Liver (tissue), 9 donors: ENCODE results near the gene CDC25A. TPM values are rescaled to one million over a fixed set of nuclear protein-coding genes. Genes with fewer than 3 reads are reported as not detected.

Experiments
- DNase-seq: peaks from one replicate; pipeline ENCODE4 v3.0.0-alpha.2; 2017; ENCODE audit warnings: low spot score
- H3K27ac ChIP-seq, 2 donors: one replicate each; pipeline ENCODE4 v1.7.0; 2013; ENCODE audit warnings: inconsistent platforms in 2 of 2, low read length in 2 of 2, control low read depth in 1 of 2, low read depth in 1 of 2, mild to moderate bottlenecking in 1 of 2
- H3K27me3 ChIP-seq, 4 donors: one replicate each; pipeline versions ENCODE4 v1.6.1 to v1.7.0; 2013; ENCODE audit warnings: low read length in 3 of 4, inconsistent platforms in 1 of 4, mild to moderate bottlenecking in 1 of 4, moderate library complexity in 1 of 4; ENCODE audit not compliant: control insufficient read depth in 4 of 4, insufficient read depth in 4 of 4
- H3K36me3 ChIP-seq, 4 donors: one replicate each; pipeline versions ENCODE4 v1.6.1 to v1.7.0; 2013; ENCODE audit warnings: low read length in 3 of 4, mild to moderate bottlenecking in 3 of 4, low read depth in 1 of 4, moderate library complexity in 1 of 4; ENCODE audit not compliant: control insufficient read depth in 4 of 4, insufficient read depth in 3 of 4
- H3K4me1 ChIP-seq, 4 donors: one replicate each; pipeline versions ENCODE4 v1.6.1 to v1.7.0; 2013; ENCODE audit warnings: low read length in 3 of 4, mild to moderate bottlenecking in 3 of 4, moderate library complexity in 1 of 4; ENCODE audit not compliant: control insufficient read depth in 4 of 4, insufficient read depth in 4 of 4
- H3K4me3 ChIP-seq, 3 donors: one replicate each; pipeline versions ENCODE4 v1.6.1 to v1.7.0; 2013; ENCODE audit warnings: low read length in 3 of 3, control low read depth in 1 of 3, low read depth in 1 of 3, mild to moderate bottlenecking in 1 of 3
- H3K9ac ChIP-seq, 2 donors: one replicate each; pipeline ENCODE4 v1.7.0; 2013; ENCODE audit warnings: low read length in 2 of 2, mild to moderate bottlenecking in 2 of 2, moderate library complexity in 2 of 2, control low read depth in 1 of 2, low read depth in 1 of 2
- H3K9me3 ChIP-seq, 4 donors: one replicate each; pipeline versions ENCODE4 v1.6.1 to v1.7.0; 2013; ENCODE audit warnings: low read length in 3 of 4; ENCODE audit not compliant: control insufficient read depth in 4 of 4
- EGR1 ChIP-seq, 2 donors: IDR thresholded peaks; 2 replicates each; pipeline ENCODE4 v1.6.1; 2016 to 2018; ENCODE audit warnings: antibody characterized with exemption in 2 of 2, low read depth in 2 of 2
- FOXA1 ChIP-seq: IDR thresholded peaks from 2 replicates; pipeline ENCODE4 v1.6.1; 2016; ENCODE audit warnings: antibody characterized with exemption
- FOXA2 ChIP-seq: IDR thresholded peaks from 2 replicates; pipeline ENCODE4 v1.6.1; 2016; ENCODE audit warnings: antibody characterized with exemption
- HNF4A ChIP-seq, 2 donors: conservative IDR thresholded peaks; 2 replicates each; pipeline ENCODE4 v1.6.1; 2016; ENCODE audit warnings: antibody characterized with exemption in 2 of 2, mild to moderate bottlenecking in 2 of 2
- HNF4G ChIP-seq: IDR thresholded peaks from 2 replicates; pipeline ENCODE4 v1.6.1; 2016; ENCODE audit warnings: antibody characterized with exemption
- JUND ChIP-seq, 2 donors: IDR thresholded peaks; 2 replicates each; pipeline ENCODE4 v1.6.1; 2016; ENCODE audit warnings: antibody characterized with exemption in 2 of 2
- NR2F2 ChIP-seq: IDR thresholded peaks from 2 replicates; pipeline ENCODE4 v1.6.1; 2016; ENCODE audit warnings: antibody characterized with exemption
- RAD21 ChIP-seq, 2 donors: IDR thresholded peaks; 2 replicates each; pipeline ENCODE4 v1.6.1; 2016; ENCODE audit warnings: antibody characterized with exemption in 2 of 2, mild to moderate bottlenecking in 2 of 2
- RXRA ChIP-seq, 2 donors: IDR thresholded peaks; 2 replicates each; pipeline ENCODE4 v1.6.1; 2017 to 2018; ENCODE audit warnings: antibody characterized with exemption in 2 of 2, mild to moderate bottlenecking in 1 of 2
- SP1 ChIP-seq: IDR thresholded peaks from 2 replicates; pipeline ENCODE4 v1.6.1; 2018; ENCODE audit warnings: antibody characterized with exemption, mild to moderate bottlenecking
- TAF1 ChIP-seq: conservative IDR thresholded peaks from 2 replicates; pipeline ENCODE4 v1.6.1; 2016; ENCODE audit warnings: antibody characterized with exemption, mild to moderate bottlenecking
- YY1 ChIP-seq: IDR thresholded peaks from 2 replicates; pipeline ENCODE4 v1.6.1; 2016; ENCODE audit warnings: antibody characterized with exemption, mild to moderate bottlenecking
- WGBS: extraction: QIAGEN DNeasy Blood & Tissue Kit; methylation state at CpG from one replicate; pipeline ENCODE4 v1.1.7; 2013; 5-methylcytosine and 5-hydroxymethylcytosine counted together
- polyA plus RNA-seq, 2 donors: library from polyadenylated mRNA; stranded (reverse) in 1 of 2; unstranded in 1 of 2; fragments of 200-250 nt in 1 of 2; fragments of >200 nt in 1 of 2; fragmentation: Nextera tagmentation in 1 of 2; extraction: Ambion mirVana in 1 of 2; gene quantifications; one replicate each; pipeline versions ENCODE4 v1.2.1 to v1.2.3, GENCODE V29; 2013 to 2015
- total RNA-seq, 2 donors: library from RNA; depleted of rRNA; stranded (reverse); fragments of >200 nt; gene quantifications; one replicate each; pipeline ENCODE4 v1.2.3, GENCODE V29; 2014
- TF ChIP-seq, protein P1 (sequence below): IDR thresholded peaks from 2 replicates; pipeline ENCODE4 v1.6.1; 2016; ENCODE audit warnings: antibody characterized with exemption
- TF ChIP-seq, protein P2 (sequence below): fragments of 150-350 bp; IDR thresholded peaks from 2 replicates; pipeline ENCODE4 v1.5.1; 2017; ENCODE audit warnings: improper control_type of control experiment, low read depth, low read length; ENCODE audit not compliant: missing input control
- TF ChIP-seq, protein P3 (sequence below): IDR thresholded peaks from 2 replicates; pipeline ENCODE4 v1.6.1; 2016; ENCODE audit warnings: antibody characterized with exemption, mild to moderate bottlenecking
- TF ChIP-seq, protein P4 (sequence below): IDR thresholded peaks from 2 replicates; pipeline ENCODE4 v1.6.1; 2016; ENCODE audit warnings: antibody characterized with exemption
- TF ChIP-seq, protein P5 (sequence below): IDR thresholded peaks from 2 replicates; pipeline ENCODE4 v1.6.1; 2016; ENCODE audit warnings: antibody characterized with exemption
- donor health status: healthy.
- donor health status: healthy.
- donor health status: healthy.
- donor health status: healthy.
- donor health status: healthy.

The CDC25A gene
- total and polyA plus RNA-seq, 4 donors = 0.18 to 29.6 (median 0.60) TPM

DNA sequence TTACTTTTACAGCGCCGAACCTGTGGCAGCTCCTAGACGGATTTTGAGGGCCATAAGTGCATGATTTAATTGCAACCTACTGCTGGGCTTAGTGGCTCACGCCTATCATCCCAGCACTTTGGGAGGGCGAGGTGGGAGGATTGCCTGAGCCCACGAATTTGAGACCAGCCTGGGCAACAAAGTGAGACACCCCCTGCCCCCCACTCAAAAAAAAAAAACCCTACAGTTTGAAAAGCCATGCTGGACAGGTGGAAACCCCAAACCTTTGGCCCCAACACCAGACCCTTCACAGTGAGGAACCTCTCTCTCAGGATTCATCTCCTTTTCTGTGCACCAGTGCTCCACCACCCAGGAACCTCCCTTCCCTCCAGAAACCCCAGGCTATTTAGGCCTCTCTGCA, 1.1 kb upstream of the CDC25A start:
- DNase-seq = no peak
- WGBS = 91% methylated on average over 6 of the region's 6 CpGs
- H3K9ac ChIP-seq = no peak overlapping the region
- H3K4me1 ChIP-seq = peaks cover 0 to 14% (median 8%) of the 10 kb centered on the region in 4 donors
- no peak overlapping the region for H3K27ac ChIP-seq
- H3K9me3 ChIP-seq = no peaks in the 10 kb centered on the region
- H3K36me3 ChIP-seq = no peaks in the 10 kb centered on the region
- H3K4me3 ChIP-seq = no peak overlapping the region
- no peaks in the 10 kb centered on the region for H3K27me3 ChIP-seq
- TF ChIP-seq FOXA2 (no peak), SP1 (no peak), TAF1 (no peak), JUND (IDR thresholded peaks at IDR 0.05) (no peak), RXRA (IDR thresholded peaks at IDR 0.05) (no peak), YY1 (no peak), HNF4A (conservative IDR thresholded peaks at IDR 0.05) (no peak), NR2F2 (no peak)
- TF ChIP-seq, protein P1, sequence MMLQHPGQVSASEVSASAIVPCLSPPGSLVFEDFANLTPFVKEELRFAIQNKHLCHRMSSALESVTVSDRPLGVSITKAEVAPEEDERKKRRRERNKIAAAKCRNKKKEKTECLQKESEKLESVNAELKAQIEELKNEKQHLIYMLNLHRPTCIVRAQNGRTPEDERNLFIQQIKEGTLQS = no peak
- TF ChIP-seq, protein P2, sequence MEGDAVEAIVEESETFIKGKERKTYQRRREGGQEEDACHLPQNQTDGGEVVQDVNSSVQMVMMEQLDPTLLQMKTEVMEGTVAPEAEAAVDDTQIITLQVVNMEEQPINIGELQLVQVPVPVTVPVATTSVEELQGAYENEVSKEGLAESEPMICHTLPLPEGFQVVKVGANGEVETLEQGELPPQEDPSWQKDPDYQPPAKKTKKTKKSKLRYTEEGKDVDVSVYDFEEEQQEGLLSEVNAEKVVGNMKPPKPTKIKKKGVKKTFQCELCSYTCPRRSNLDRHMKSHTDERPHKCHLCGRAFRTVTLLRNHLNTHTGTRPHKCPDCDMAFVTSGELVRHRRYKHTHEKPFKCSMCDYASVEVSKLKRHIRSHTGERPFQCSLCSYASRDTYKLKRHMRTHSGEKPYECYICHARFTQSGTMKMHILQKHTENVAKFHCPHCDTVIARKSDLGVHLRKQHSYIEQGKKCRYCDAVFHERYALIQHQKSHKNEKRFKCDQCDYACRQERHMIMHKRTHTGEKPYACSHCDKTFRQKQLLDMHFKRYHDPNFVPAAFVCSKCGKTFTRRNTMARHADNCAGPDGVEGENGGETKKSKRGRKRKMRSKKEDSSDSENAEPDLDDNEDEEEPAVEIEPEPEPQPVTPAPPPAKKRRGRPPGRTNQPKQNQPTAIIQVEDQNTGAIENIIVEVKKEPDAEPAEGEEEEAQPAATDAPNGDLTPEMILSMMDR = no peak

DNA sequence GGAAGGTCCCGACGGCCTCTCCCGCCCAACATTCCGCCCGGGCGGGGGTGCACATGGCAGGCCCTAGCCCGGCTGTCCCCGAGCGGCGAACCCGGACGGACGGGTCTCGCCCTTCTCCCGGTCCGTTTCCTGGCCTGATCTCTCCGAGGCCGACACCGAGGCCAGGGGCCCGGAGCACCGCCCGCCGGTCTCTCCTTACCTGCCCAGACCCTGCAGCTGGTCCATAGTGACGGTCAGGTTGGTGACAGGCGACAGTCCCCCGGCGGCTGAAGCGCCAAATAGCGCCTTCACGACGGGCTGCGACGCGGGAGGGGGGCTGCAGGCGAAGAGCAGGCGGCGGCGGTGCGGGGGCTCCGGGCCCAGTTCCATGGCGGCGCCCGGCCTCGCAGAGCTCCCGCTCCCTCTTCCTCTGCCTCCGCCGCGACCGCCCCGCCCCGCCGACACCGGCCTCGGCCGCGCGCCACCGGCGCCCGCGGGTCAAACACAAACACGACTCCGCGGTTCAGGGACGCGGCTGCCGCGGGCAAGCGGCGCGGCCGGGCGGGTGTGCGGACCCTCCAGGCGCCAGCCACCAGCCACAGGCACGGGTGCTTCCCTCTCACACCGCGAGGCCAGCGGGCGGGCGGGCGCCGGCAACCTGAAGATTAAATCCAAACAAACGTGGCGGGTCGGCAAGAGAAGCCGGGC, 495 bp downstream of the CDC25A start:
- no peak for DNase-seq
- TF ChIP-seq EGR1 (IDR thresholded peaks at IDR 0.05; ENCODE audit: low read depth in 2 of 2) (no peak), JUND (IDR thresholded peaks at IDR 0.05) (no peak), FOXA1 (no peak), HNF4G (no peak), RXRA (IDR thresholded peaks at IDR 0.05) (no peak), SP1 (no peak), RAD21 (IDR thresholded peaks at IDR 0.05) (no peak), FOXA2 (no peak), YY1 (no peak), HNF4A (conservative IDR thresholded peaks at IDR 0.05) (no peak)
- TF ChIP-seq, protein P2 = no peak
- TF ChIP-seq, protein P3, sequence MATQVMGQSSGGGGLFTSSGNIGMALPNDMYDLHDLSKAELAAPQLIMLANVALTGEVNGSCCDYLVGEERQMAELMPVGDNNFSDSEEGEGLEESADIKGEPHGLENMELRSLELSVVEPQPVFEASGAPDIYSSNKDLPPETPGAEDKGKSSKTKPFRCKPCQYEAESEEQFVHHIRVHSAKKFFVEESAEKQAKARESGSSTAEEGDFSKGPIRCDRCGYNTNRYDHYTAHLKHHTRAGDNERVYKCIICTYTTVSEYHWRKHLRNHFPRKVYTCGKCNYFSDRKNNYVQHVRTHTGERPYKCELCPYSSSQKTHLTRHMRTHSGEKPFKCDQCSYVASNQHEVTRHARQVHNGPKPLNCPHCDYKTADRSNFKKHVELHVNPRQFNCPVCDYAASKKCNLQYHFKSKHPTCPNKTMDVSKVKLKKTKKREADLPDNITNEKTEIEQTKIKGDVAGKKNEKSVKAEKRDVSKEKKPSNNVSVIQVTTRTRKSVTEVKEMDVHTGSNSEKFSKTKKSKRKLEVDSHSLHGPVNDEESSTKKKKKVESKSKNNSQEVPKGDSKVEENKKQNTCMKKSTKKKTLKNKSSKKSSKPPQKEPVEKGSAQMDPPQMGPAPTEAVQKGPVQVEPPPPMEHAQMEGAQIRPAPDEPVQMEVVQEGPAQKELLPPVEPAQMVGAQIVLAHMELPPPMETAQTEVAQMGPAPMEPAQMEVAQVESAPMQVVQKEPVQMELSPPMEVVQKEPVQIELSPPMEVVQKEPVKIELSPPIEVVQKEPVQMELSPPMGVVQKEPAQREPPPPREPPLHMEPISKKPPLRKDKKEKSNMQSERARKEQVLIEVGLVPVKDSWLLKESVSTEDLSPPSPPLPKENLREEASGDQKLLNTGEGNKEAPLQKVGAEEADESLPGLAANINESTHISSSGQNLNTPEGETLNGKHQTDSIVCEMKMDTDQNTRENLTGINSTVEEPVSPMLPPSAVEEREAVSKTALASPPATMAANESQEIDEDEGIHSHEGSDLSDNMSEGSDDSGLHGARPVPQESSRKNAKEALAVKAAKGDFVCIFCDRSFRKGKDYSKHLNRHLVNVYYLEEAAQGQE = no peak
- TF ChIP-seq, protein P4, sequence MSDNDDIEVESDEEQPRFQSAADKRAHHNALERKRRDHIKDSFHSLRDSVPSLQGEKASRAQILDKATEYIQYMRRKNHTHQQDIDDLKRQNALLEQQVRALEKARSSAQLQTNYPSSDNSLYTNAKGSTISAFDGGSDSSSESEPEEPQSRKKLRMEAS = no peak
- TF ChIP-seq, protein P5, sequence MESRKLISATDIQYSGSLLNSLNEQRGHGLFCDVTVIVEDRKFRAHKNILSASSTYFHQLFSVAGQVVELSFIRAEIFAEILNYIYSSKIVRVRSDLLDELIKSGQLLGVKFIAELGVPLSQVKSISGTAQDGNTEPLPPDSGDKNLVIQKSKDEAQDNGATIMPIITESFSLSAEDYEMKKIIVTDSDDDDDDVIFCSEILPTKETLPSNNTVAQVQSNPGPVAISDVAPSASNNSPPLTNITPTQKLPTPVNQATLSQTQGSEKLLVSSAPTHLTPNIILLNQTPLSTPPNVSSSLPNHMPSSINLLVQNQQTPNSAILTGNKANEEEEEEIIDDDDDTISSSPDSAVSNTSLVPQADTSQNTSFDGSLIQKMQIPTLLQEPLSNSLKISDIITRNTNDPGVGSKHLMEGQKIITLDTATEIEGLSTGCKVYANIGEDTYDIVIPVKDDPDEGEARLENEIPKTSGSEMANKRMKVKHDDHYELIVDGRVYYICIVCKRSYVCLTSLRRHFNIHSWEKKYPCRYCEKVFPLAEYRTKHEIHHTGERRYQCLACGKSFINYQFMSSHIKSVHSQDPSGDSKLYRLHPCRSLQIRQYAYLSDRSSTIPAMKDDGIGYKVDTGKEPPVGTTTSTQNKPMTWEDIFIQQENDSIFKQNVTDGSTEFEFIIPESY = no peak
- under 1% methylated on average over 87 of the region's 87 CpGs for whole genome bisulfite sequencing
- Histone ChIP-seq H3K9me3 (no peaks in the 10 kb centered on the region), H3K27me3 (no peaks in the 10 kb centered on the region), H3K27ac (peak overlapping the region in 1 of 2 donors; percentile 29), H3K9ac (peak overlapping the region in 1 of 2 donors; percentile 62), H3K4me3 (peak overlapping the region; percentile 57 to 82 (median 74)), H3K36me3 (peaks cover 0 to under 1% (median 0%) of the 10 kb centered on the region in 4 donors), H3K4me1 (peaks cover 0 to 14% (median 8%) of the 10 kb centered on the region in 4 donors)
